Adrenal gland (tissue), 5 donors: ENCODE results near the gene CDH24.

Source experiments
- CTCF ChIP-seq, 6 experiments: fragments of 450-650 bp in 4 of 6; fragments of 200-600 bp in 2 of 6; sonication (generic) in 1 of 6; IDR thresholded peaks; 1 replicate in 5 of 6; 2 replicates in 1 of 6; pipeline versions ENCODE4 v1.5.1 to v1.8.0; 2016 to 2021; ENCODE audit warnings: antibody characterized with exemption in 6 of 6, mild to moderate bottlenecking in 2 of 6, moderate library complexity in 1 of 6
- POLR2A ChIP-seq, 2 donors: fragments of 450-650 bp; IDR thresholded peaks; one replicate each; pipeline ENCODE4 v1.6.1; 2017; ENCODE audit warnings: antibody characterized with exemption in 2 of 2, mild to moderate bottlenecking in 2 of 2, moderate library complexity in 1 of 2
- donor health status: DM: no; HTN: no; CAD: no.

GRCh38 chr14:23062002-23062401 lies 4.7 kb upstream of the CDH24 start:
- TF ChIP-seq CTCF (IDR thresholded peaks at IDR 0.05) (no peak), POLR2A (IDR thresholded peaks at IDR 0.05) (no peak)
